ENCODE data around the gene TMED6. TPM values are rescaled to one million over a fixed set of nuclear protein-coding genes. Genes with fewer than 3 reads are reported as not detected.

The TMED6 gene
- total RNA-seq, 1 donor from 2014 or later, result 2.6 TPM

GRCh38 chr16:69334696-69335095 is 16.9 kb downstream of the TMED6 start:
- H3K4me3 Mint-ChIP-seq (ENCODE audit: low read depth), result no peak overlapping the region
- peaks cover 19% of the 10 kb centered on the region for H3K36me3 Mint-ChIP-seq (ENCODE audit: insufficient read depth)
- no peaks in the 10 kb centered on the region for H3K27me3 Mint-ChIP-seq
- DNase-seq (ENCODE audit: low spot score, unreplicated experiment), result no peak
- no peak for TF ChIP-seq CTCF (IDR thresholded peaks at IDR 0.05; ENCODE audit: unreplicated experiment)
- no peak overlapping the region for H3K27ac Mint-ChIP-seq
- no peaks in the 10 kb centered on the region for H3K9me3 Mint-ChIP-seq (ENCODE audit: low read depth)
- peaks cover 15% of the 10 kb centered on the region for H3K4me1 Mint-ChIP-seq (ENCODE audit: low read depth)

GRCh38 chr16:69330286-69331109 is 21.1 kb downstream of the TMED6 start, which contains the start of gene PDF:
PDF (minus strand) TSS chr16:69330588; CDS start chr16:69330570, 18 bp downstream.
- peak; percentile 80 for DNase-seq (ENCODE audit: low spot score, unreplicated experiment)
- peaks cover 12% of the 10 kb centered on the region for H3K4me1 Mint-ChIP-seq (ENCODE audit: low read depth)
- H3K27me3 Mint-ChIP-seq, result no peaks in the 10 kb centered on the region
- peaks cover 22% of the 10 kb centered on the region for H3K36me3 Mint-ChIP-seq (ENCODE audit: insufficient read depth)
- no peak for TF ChIP-seq CTCF (IDR thresholded peaks at IDR 0.05; ENCODE audit: unreplicated experiment)
- H3K27ac Mint-ChIP-seq, result peak within 1 kb of the TSS; percentile 89
- peak within 1 kb of the TSS; percentile 77 for H3K4me3 Mint-ChIP-seq (ENCODE audit: low read depth)
- H3K9me3 Mint-ChIP-seq (ENCODE audit: low read depth), result no peaks in the 10 kb centered on the region

- Mint-ChIP-seq H3K36me3 (ENCODE audit: insufficient read depth) (peaks cover 19% of the 10 kb centered on the region), H3K4me1 (ENCODE audit: low read depth) (peaks cover 12% of the 10 kb centered on the region), H3K9me3 (ENCODE audit: low read depth) (no peaks in the 10 kb centered on the region), H3K27me3 (no peaks in the 10 kb centered on the region), H3K27ac (peak overlapping the region; percentile 81), H3K4me3 (ENCODE audit: low read depth) (peak overlapping the region; percentile 77)
- no peak for DNase-seq (ENCODE audit: low spot score, unreplicated experiment)
- no peak for TF ChIP-seq CTCF (IDR thresholded peaks at IDR 0.05; ENCODE audit: unreplicated experiment)
Measured at GRCh38 chr16:69329369-69330285, 22.0 kb downstream of the TMED6 start.

GRCh38 chr16:69328854-69329316 is 22.7 kb downstream of the TMED6 start:
- Mint-ChIP-seq H3K27me3 (no peaks in the 10 kb centered on the region), H3K27ac (peak overlapping the region; percentile 81), H3K4me3 (ENCODE audit: low read depth) (peak overlapping the region; percentile 77), H3K4me1 (ENCODE audit: low read depth) (peaks cover 12% of the 10 kb centered on the region), H3K9me3 (ENCODE audit: low read depth) (no peaks in the 10 kb centered on the region), H3K36me3 (ENCODE audit: insufficient read depth) (peaks cover 17% of the 10 kb centered on the region)
- no peak for TF ChIP-seq CTCF (IDR thresholded peaks at IDR 0.05; ENCODE audit: unreplicated experiment)
- DNase-seq (ENCODE audit: low spot score, unreplicated experiment), result no peak
